Posterior cingulate gyrus (tissue), 11 donors: ENCODE data around the gene CCDC38.
A peak's percentile ranks its signal among the peaks of the same experiment; 100 is the strongest.

ENCODE experiments used
- DNase-seq, 10 donors: peaks; one replicate each; pipeline versions ENCODE4 v3.0.0 to v3.0.0-alpha.2; 2020 to 2021; ENCODE audit warnings: mixed read lengths in 3 of 10
- intact Hi-C: fragments of 100-400 bp; cut with DNase I; formaldehyde crosslinking; loops from one replicate; pipeline ENCODE4 v1.15.1; 2023

Gene CCDC38

GRCh38 chr12:95890958-95891357 is 51.5 kb downstream of the CCDC38 start:
- no peak for DNase-seq
- intact Hi-C loops: no loop called here

- DNase-seq: no peak
- intact Hi-C loops: no loop called here
Measured at GRCh38 chr12:95887311-95887710, 55.1 kb downstream of the CCDC38 start.

DNA sequence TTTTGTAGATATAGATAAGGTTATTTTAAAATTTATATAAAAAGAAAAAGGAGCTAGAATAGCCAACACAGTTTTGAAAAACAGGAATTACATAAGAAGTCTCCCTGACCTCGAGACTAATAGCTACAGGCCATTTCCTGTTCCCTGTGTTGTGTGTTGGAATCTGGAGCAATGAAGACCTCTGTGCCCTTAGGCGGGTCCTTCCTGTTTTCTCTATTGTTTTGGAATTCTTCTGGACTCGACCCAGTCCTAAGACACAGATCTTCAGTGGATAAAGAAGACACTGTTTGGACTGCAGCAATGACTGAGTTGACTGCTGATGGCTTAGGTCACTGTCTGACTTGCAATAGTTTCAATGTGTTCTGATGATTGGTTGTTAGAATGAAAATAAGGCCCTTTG is 57.4 kb downstream of the CCDC38 start:
- no peak for DNase-seq
- intact Hi-C loops: no loop called here

- DNase-seq: no peak
Measured at GRCh38 chr12:95882873-95883272, 59.5 kb downstream of the CCDC38 start.

GRCh38 chr12:95882080-95882479 is 60.3 kb downstream of the CCDC38 start:
- intact Hi-C loops: no loop called here

More at GRCh38 chr12:95882873-95883272, 59.5 kb downstream of the CCDC38 start:
- intact Hi-C loops: no loop called here

GRCh38 chr12:95881331-95881955 is 61.0 kb downstream of the CCDC38 start:
- DNase-seq: no peak
- intact Hi-C loops: no loop called here

More at GRCh38 chr12:95882080-95882479, 60.3 kb downstream of the CCDC38 start:
- no peak for DNase-seq

GRCh38 chr12:95880895-95881294 is 61.5 kb downstream of the CCDC38 start:
- no peak for DNase-seq
- intact Hi-C loops: no loop called here

GRCh38 chr12:95877622-95878021 is 64.8 kb downstream of the CCDC38 start:
- DNase-seq: no peak
- intact Hi-C loops: no loop called here

- intact Hi-C loops: no loop called here
- no peak for DNase-seq
Measured at GRCh38 chr12:95874452-95874851, 68.0 kb downstream of the CCDC38 start.

DNA sequence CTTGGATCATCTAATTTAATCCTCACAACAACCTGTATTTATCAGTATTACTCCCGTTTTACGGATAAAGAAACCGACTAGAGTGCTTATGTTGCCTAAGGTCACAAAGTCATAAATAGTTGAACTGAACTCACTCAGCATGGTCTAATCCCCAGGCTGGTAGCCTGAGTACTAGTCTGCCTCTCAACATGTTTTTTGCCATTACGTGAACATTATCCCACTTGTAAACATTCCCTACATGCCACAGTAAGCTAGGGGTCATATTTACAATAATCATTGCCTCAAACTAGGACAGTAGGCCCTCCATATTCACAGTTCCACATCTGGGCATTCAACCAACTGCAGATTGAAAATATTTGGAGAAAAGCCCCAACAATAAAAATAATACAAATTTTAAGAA is 71.5 kb downstream of the CCDC38 start:
- no peak for DNase-seq
- intact Hi-C loops: no loop called here

DNA sequence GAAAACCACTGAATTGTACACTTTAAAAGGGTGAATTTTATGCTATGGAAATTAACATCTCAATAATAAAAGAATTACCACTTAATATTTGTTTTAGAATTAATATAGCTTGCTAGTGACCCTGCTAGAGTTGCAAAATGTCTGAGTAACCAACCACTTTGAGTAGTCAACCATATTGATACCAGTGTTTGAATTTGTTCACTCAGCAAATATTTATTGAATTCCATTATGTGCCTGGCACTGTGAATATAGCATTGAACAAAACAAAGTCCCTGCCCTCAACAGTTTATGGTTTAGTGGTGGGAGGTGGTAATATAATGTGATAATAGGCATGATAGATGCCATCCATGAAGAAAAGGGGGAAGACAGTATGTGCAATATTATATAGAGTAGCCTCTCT is 79.1 kb downstream of the CCDC38 start:
- intact Hi-C loops: no loop called here
- DNase-seq: no peak

- intact Hi-C loops: no loop called here
- no peak for DNase-seq
Measured at GRCh38 chr12:95862038-95862437, 80.4 kb downstream of the CCDC38 start.

GRCh38 chr12:95859947-95860850 is 82.2 kb downstream of the CCDC38 start:
- intact Hi-C loops: no loop called here
- no peak for DNase-seq

GRCh38 chr12:95859344-95859816 is 83.0 kb downstream of the CCDC38 start:
- no peak for DNase-seq

DNA sequence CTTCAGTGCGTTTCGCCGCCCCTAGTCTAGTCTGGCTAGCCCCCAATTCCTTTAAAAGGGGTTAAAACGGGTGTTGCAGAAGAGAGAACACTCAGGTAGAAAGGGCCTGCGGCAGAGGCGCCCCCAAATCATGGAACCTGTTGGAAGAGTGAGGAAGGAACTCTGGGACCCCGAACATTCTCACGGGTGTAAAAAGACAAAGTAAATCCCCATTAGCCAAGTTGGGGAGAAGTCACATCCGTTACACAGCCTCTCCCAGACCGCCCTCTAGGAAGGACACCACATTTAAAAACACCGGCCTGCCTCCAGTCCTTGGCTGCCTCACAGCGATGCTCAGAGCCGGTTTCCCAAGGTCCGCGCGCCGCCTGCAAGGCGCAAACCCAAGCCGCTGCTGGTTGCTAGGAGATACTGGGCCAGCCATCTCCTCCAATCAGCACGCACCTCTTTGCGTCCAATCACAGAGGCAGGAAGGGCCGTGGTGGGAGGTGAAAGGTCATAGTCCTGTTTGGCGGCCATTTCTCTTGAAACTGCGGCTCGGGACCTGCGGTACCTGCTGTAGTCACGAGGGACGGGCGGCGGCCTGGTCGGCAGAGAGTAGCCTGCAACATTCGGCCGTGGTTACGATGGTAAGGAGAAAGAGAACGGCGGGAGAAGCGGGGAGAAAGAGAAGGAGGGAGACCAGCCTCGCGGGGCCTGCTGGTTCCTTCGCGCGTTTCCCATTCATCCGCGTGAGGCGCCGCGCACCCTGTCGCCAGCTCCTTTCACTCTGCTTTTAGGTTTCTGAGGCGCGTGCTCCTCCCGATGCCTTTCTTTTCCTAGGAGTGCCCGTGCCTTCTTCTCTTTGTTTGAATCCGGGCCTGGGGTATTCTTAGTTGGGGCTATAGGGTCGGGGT is 83.7 kb downstream of the CCDC38 start, which contains the start of gene SNRPF:
TSS of gene SNRPF (plus strand) at position 502 of the 893 bp plus-strand sequence. CDS start at position 624, 122 bp downstream.
- peak; percentile 90 to 99 (median 94) for DNase-seq
- intact Hi-C loops: no loop called here

More at GRCh38 chr12:95859344-95859816, 83.0 kb downstream of the CCDC38 start:
- intact Hi-C loops: no loop called here

DNA sequence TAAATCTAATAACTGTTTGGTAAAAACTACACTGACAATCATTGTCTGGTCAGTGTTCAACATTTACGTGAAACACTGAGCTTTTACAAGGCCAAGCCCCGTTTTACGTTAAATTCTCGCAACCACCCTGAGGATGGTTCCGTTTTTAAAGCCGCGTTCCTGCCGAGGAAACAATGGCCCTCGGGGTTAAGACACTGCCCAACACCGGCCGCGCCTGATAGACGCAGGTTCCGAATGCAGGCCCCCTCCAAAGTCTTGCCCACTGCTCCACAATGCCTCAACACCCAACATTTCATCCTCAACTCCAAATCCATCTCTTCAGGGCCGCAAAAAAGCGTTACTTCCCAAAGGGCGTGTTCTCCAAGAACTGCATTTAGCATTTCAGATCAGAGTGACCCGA is 84.6 kb downstream of the CCDC38 start:
- intact Hi-C loops: no loop called here
- peak in 1 of 10 donors; percentile 61 for DNase-seq

- intact Hi-C loops: no loop called here
Measured at GRCh38 chr12:95857156-95857555, 85.3 kb downstream of the CCDC38 start.

DNA sequence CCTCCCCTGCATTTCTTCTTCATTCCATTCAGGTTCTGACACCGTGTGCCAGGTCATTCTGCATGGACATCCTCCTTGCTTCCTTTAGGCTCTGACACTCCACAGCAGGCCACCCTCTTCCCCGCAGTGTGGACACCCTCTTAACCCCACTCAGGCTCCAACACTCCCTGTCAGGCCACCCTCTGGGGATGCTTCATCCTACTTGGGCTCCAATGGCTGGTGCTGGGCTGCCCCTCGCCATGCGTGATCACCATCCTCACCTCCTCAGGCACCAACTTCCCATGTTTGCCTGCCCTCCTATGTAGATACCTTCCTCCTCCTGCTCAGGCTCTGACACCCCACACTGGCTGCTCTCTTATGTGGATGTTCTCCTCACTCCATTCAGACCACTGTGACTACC is 90.3 kb downstream of the CCDC38 start:
- DNase-seq: no peak
- intact Hi-C loops: no loop called here

More at GRCh38 chr12:95857156-95857555, 85.3 kb downstream of the CCDC38 start:
- no peak for DNase-seq

DNA sequence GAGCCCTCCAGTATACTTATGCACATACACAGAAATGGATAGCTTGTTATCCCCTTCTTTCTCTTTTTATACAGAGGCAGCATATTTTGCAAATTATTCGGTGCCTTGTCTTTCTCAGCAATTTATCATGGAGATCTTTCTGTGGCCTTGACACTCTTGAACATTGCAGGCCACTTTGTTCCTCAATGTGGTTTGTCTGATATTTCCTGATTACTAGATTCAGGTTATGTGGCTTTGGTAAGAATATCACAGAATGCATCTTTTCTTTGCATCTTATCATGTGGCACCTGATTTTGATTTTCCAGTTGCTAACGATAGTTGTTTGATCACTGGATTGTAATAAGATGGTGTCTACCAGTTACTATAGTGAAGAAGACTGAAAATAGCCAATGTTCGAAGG is 90.8 kb downstream of the CCDC38 start:
- no peak for DNase-seq
- intact Hi-C loops: no loop called here

GRCh38 chr12:95848575-95849388 is 93.6 kb downstream of the CCDC38 start:
- peak in 1 of 10 donors; percentile 15 for DNase-seq
- intact Hi-C loops: no loop called here
